GM15510 (cell line): ENCODE measurements around the gene RNF224.
A peak's percentile ranks its signal among the peaks of the same experiment; 100 is the strongest.

ENCODE experiments used
- POLR2A ChIP-seq: IDR thresholded peaks from 3 replicates; pipeline ENCODE4 v1.6.1; 2011; ENCODE audit warnings: borderline replicate concordance; ENCODE audit not compliant: insufficient read length; ENCODE audit errors: extremely low read depth

RNF224 gene

DNA sequence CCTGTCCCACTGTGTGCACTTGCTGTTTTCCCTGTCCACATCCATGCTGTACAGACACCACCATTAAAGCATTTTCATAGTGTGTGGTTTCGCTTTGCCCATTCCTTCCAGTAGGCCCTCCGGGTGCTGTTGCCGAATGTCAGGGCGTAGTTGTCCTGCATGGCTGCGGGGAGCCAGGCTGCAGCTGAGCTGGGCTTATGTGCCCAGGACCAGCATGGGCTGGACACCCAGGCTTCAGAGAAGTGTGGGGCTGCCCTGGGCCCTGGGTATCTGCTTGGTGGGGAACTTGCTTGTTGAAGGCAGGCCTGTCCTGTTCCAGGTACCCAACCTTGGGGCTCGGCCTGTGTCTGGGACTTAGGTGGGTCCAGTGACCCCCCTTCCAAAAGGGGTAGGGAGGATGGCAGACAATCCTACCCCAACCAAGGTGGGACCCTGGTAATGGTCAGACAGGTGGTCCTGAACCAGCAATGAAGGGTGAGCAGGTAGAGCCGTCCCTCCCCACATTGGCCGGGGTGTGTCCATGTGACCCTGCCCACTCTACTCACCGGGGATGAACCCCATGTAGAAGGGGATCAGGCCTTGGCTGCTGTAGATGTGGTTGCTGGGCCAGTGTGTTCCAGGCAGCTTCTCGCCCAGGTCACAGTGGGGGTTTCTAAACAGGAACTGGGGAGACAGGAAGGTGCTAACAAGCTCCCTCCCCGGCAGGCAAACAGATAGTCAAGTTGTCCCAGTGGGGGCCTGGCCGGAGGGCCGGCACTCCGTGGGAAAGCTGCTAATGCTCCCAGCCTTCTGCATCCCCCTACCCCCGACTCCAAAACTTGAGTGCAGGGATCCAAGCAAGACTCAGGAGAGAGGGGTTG lies 16.6 kb downstream of the RNF224 start:
- TF ChIP-seq POLR2A, result peak; percentile 40

DNA sequence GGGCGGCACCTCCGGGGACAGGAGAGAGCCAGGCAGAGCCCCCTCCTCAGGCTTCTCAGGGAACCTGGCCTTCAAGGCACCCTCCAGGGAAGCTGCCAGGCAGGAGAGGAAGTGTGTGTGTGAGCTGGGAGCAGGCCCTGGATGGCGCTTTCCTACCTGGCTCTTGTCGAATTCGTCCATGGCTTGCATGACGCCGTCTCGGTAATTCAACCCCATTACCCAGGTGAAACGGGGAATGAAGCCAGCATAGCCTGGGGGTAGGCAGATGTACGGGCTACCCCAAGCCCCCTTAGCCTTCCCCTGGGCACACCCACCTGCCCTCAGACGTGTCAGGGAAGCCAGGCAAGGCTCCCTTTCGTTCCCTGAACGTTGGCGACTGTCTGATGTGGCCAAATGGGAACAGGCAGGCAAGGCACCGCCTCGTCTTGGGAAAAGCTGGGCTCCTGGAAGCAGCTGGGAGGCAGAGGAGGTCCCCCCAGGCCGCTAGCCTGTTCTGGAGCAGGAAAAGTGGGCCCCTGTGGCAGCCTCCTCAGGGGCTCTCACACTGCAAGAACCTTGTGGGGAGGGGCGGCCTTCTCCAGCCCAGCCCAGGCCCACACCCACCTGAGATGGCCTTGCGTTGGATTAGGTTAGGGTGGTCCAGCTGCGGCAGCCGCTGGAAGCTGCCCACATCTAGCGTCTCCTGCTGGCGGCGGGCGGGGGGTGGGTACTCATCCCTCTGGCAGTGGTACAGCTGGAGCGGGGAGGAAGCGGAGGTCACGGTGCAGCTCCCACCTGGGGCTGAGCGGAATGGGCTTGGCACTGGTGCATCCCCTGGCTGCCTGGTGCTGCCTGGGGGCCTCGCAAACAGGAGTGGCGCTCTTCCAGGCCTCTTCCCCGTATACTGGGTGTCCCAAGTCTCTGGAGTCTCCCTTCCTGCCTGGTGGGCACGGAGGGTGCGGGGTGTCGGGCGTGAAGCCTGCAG lies 17.5 kb downstream of the RNF224 start:
- no peak for TF ChIP-seq POLR2A

DNA sequence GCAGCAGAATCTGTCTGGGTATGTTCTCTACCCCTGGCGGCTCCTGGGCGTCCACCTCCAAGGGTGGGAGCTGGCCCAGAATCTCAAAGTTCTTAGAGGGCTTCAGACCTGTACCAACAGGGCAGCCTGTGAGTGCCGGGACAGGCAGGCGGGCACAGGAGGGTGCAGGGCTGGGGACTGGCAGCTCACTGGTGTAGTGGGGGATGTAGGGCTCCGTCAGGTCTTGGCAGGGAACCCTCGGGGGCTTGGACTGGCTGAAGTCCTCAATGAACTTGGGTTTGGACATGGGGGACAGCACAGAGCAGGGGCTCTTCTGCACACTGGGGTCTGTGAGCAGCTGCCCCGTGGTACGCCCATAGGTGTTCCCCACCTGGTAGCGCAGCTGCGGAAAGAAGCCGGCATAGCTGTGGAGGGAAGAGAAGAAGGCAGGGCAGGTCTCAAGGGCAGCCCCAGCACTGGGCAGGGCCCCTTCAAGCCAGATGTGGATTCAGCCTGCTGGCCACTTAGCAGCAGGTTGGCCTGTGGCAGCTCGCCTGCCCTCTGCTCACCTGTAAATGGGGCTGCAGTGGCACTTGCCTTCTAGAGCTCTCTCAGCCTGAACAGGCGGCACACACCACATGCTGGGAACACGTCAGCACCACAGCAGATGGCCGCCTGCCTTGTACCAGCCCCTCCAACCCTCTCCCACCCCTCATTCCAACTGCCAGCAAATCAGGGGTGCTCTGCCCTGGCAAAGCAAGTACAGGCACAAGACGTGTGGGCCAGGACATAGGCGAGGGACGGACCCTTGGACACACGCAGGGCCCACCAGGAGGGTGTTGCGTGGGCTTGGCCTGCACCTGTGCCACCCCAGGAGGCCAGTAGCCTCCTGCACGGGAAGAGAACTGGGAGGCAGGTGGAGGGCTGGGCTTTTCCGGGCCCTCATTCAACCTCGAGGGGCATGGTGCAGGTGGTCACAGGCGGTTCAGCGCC lies 18.4 kb downstream of the RNF224 start:
- no peak for TF ChIP-seq POLR2A

DNA sequence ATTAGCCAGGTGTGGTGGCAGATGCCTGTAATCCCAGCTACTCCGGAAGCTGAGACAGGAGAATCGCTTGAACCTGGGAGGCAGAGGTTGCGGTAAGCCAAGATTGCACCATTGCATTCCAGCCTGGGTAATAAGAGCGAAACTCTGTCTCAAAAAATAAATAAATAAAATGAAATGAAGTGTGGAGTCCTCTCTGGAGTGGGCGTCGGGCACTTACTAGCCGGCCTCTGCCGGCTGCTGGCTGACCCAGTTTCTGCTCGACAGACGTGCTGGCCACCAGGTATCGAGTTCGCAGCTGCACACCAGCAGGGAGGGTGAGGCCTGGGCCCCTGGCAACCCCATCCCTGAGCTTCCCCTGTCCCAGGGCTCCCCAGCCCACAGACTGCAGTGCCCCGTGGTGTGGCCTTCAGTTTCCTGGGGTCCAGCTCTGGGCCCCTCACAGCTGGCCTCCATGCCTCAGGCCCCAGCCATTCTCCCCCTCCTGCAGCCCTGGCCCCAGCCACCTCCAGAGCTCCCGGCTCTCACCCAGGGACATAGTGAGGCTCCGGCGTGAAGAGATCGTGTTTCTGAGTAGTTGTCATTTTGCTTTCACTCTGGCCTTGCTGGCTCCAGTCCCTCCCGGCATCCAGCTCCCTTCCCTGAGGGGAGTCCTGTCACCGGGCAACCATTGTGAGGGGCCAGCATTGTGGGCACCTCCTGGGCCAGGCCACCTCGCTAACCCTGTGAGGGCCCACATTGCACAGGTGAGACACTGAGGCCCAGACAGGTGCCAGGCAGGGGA lies 20.0 kb downstream of the RNF224 start:
- no peak for TF ChIP-seq POLR2A

DNA sequence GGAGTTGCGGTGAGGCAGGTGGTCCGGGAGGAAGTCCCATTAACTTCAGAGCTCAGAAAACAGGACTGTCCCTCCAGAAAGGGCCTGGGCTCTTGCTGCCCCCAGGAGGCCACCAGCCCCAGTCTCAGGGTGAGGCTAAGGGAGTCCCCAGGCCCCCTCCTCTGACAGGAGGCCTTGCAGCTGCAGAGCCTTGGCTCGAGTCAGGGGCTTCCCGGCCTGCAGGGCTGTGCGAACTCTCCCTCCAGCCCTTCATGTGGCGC lies 20.5 kb downstream of the RNF224 start:
- TF ChIP-seq POLR2A, result no peak

DNA sequence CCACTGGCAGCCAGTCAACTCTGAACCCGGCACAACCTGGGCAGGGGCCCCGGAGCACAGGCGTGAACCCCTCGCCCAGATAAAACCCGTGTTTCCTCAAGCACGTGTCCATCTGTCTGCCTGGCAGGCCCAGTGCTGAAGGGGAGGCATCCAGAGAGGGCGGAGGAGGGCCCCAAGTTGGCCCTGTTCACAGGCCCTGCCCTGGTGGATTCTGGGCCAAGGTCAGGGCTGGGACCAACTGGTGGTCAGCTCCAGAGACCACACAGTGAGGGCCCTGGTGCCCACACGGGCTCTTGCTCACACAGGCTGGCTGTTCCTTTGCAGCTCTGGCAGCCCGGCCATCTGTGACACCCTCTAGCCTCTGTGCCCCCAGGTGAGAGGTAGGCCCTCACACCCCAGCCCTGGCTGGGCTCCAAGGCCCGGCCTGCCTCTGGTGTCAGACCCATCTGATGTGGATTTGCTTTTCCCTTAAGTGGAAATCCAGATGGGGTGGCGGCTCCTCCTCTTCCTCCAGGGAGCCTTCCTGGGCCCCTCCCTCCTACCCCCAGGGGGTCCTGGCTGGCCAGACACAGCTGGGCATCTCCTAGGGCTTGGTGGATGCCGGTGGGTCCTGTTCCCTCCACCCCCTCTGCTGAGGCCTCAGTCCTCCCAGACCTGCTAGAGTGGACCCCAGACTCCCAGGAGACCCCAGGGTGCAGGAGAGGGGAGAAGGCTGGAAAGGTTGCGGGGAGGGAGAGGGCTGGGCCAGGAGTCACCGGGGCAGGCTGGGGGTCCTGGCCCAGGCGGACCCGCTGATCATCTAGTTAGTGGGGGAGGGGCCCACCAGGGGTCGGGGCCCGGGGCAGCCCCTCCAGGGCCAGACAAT lies 23.3 kb downstream of the RNF224 start:
- TF ChIP-seq POLR2A, result no peak

DNA sequence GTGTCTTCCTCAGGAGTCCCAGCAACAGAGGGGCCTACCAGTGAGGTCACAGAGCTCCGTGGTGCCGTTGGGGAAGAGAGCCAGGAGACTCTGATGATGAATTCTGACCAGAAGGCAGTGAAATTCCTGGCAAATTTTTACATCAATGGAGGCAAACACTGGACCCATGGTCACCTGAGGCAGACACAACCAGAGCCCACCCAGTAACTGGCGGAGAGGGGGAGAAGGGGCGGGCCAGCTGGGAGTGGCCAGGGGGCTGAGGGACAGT lies 23.8 kb downstream of the RNF224 start, which contains the start of gene STPG3:
Gene STPG3 (plus strand): TSS at position 93 of the 268 bp plus-strand sequence. CDS start 1 bp downstream, at position 94.
- no peak for TF ChIP-seq POLR2A

DNA sequence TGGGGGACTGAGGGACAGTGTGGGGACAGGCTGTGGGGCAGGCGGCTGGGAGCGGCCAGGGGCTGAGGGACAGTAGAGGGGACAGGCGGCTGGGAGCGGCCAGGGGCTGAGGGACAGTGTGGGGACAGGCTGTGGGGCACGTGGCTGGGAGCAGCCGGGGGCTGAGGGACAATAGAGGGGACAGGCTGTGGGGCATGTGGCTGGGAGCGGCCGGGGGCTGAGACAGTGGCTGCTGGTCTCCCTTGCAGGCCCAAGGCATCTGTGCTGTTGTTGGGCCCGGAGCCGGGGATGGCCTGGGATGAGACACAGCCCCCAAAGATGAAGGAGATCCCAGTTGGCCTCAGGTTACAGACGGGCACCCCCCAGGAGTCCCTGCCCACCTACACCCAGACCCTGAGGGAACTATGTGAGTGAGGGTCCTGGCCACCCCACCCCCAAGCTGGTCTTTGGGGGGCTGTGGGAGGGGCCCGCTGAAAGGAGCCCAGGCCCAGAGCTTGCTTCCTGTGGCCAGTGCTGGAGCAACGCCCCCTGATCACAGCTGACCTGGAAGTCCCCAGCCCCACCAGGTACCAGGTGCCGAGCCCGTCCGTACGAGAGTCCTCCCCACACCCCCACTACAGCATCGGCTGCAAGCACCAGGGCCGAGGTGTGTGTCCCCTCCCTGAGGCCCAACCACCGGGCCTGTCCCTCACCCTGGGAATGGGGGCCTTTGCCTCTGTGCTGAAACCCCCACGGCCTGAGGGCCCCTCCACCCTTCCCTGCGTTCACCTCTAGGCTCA lies 24.4 kb downstream of the RNF224 start:
- no peak for TF ChIP-seq POLR2A

DNA sequence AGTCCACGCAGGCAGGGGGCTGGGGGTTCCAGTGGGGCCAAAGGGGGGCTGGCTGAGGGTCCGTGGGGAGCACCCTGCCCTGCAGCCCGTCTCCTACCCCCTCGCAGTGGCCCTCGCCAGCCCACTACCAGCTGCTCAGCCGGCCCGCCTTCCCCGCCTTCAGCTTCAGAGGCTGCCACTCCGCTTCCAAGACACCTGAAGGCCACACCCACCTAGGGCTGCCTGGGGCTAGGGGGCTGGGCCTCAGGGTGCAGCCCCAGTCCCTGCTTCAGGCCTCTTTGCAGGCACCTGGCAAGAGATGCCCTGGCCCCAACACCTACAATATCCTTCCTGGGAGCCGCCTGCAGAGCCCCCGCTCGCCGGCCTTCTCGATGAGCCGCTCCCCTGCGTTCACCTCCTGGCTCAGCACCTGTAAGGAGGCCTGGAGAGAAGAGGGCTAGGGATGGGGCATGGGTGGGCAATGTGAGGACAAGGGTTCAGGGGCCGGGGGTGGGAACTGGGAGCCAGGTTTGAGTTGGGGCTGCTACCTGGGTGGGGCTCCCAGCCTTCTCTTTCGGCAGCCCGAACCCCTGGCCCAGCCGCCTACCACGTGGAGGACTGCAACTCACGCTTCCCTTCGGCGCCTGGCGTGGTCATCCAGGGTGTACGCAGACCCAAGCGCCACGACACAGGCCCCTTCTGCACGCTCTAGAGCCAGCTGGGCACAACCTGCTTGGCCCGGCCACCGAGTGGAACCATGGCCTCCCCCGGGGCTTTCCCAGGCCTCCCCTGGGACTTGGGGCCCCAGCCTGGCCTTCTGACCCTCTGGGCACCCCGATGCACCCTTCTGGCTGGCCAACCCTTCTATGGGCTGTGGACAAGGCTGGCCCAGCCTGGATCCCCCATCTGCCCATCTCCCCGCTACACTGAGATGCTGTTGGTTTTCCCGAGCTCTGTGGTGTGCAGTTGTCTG lies 25.5 kb downstream of the RNF224 start:
- TF ChIP-seq POLR2A, result no peak

DNA sequence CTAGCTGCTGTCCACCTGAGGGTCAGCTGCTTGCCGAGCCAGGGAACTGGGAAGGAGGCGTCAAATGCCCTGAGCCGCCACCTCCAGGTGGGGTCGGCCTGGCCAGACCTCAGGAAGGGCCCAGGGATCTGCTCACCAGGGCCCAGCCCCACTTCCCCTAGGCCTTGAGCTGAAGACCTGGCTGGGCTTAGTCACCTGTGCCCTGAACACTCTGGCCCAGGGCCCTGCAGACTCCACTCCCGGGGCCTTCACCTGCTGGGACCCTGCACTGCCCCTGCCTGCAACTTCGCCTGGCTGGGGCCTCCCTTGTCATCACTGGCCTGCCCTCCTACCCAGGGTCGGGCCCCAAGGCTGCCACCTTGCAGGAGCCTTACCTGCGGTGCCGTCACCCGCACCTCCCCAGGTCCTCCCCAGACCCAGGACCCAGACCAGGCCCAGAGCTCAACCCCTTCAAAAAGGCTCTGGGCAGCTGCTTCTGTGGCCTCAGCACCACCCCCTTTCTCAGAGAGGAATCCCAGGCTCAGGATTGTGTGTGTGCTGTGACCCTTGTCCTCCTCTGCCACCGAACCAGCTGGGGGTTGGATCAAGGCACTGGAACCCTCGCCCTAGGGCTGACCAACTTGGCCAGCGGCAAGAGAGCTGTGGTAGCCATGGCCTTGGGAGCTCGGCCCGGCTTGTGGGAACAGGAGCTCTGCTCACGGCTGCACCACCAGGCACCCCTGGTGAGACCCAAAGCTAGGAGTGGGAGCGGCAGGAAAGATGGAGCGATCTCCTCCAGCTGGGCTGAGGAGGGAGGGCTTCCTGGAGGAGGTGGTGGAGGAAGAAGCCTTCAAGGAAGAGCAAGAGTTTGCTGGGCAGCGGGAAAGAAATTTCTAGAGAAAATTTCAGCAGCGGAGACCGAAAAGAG lies 26.7 kb downstream of the RNF224 start:
- no peak for TF ChIP-seq POLR2A
